Sigmoid colon (tissue), 7 donors: ENCODE measurements around the gene YTHDC1. TPM values are rescaled to one million over a fixed set of nuclear protein-coding genes. Genes with fewer than 3 reads are reported as not detected.
"Not testable (repeated sequence)": the region's sequence is repeated elsewhere in the genome, so short reads cannot be mapped to it uniquely, and the experiment has no call there.

ENCODE experiments used
- DNase-seq: peaks from one replicate; pipeline ENCODE4 v3.0.0-alpha.2; 2019
- H3K27ac ChIP-seq, 4 donors: fragments of 200-600 bp; sonication (generic); one replicate each; pipeline ENCODE4 v1.5.1; 2016 to 2019; ENCODE audit warnings: mild to moderate bottlenecking in 1 of 4
- H3K27me3 ChIP-seq, 3 donors: fragments of 200-600 bp; sonication (generic); one replicate each; pipeline ENCODE4 v1.5.1; 2019; ENCODE audit warnings: mild to moderate bottlenecking in 1 of 3
- H3K36me3 ChIP-seq, 4 donors: fragments of 200-600 bp; sonication (generic); one replicate each; pipeline ENCODE4 v1.5.1; 2016 to 2019
- H3K4me1 ChIP-seq, 4 donors: fragments of 200-600 bp; sonication (generic); one replicate each; pipeline ENCODE4 v1.5.1; 2017 to 2019
- H3K4me3 ChIP-seq, 4 donors: fragments of 200-600 bp; sonication (generic); one replicate each; pipeline ENCODE4 v1.5.1; 2017 to 2019; ENCODE audit warnings: mild to moderate bottlenecking in 2 of 4, moderate library complexity in 1 of 4
- H3K9me3 ChIP-seq, 4 donors: fragments of 200-600 bp in 3 of 4; sonication (generic) in 3 of 4; one replicate each; pipeline versions ENCODE4 v1.5.1 to v1.6.1; 2013 to 2019
- CTCF ChIP-seq, 4 experiments: fragments of 450-650 bp in 3 of 4; fragments of 200-600 bp in 1 of 4; IDR thresholded peaks; one replicate each; pipeline ENCODE4 v1.5.1; 2016 to 2019; ENCODE audit warnings: antibody characterized with exemption in 4 of 4, mild to moderate bottlenecking in 3 of 4, moderate library complexity in 2 of 4
- EP300 ChIP-seq, 4 donors: sonication (generic); formaldehyde crosslinking; IDR thresholded peaks; one replicate each; pipeline ENCODE4 v1.6.1; 2017; ENCODE audit warnings: antibody characterized with exemption in 4 of 4
- POLR2A ChIP-seq, 2 donors: fragments of 450-650 bp; IDR thresholded peaks; one replicate each; pipeline ENCODE4 v1.6.1; 2016; ENCODE audit warnings: antibody characterized with exemption in 2 of 2, mild to moderate bottlenecking in 2 of 2, moderate library complexity in 2 of 2
- POLR2AphosphoS5 ChIP-seq, 4 donors: sonication (generic); formaldehyde crosslinking; IDR thresholded peaks; one replicate each; pipeline ENCODE4 v1.6.1; 2017; ENCODE audit warnings: antibody characterized with exemption in 4 of 4
- WGBS, 2 donors: extraction: QIAGEN DNeasy Blood & Tissue Kit; methylation state at CpG; one replicate each; pipeline ENCODE4 v1.1.7; 2013; 5-methylcytosine and 5-hydroxymethylcytosine counted together
- intact Hi-C: fragments of 100-400 bp; cut with DNase I; formaldehyde crosslinking; loops from one replicate; pipeline ENCODE4 v1.15.1; 2023
- polyA plus RNA-seq, 3 donors: library from polyadenylated mRNA; stranded (reverse); fragments of 200-250 nt; gene quantifications; one replicate each; pipeline ENCODE4 v1.2.3, GENCODE V29; 2013
- total RNA-seq, 4 donors: library from RNA; depleted of rRNA; stranded (reverse); fragments of >200 nt; gene quantifications; one replicate each; pipeline ENCODE4 v1.1.0, GENCODE V29; 2016
- donor health status: healthy with polysubstance abuse.
- donor health status: Bipolar disorder and iron deficiency.
- donor health status: healthy.

Gene YTHDC1
- total and polyA plus RNA-seq, 7 donors: 30.0 to 66.4 (median 49.4) TPM

- DNase-seq: no peak
- Histone ChIP-seq H3K9me3 (no peaks in the 10 kb centered on the region), H3K27me3 (no peaks in the 10 kb centered on the region), H3K36me3 (no peaks in the 10 kb centered on the region), H3K4me3 (no peak overlapping the region), H3K4me1 (no peaks in the 10 kb centered on the region), H3K27ac (no peak overlapping the region)
- 53 to 58% methylated on average over 3 of the region's 3 CpGs for WGBS, 2 donors
- TF ChIP-seq EP300 (IDR thresholded peaks at IDR 0.05): no peak
- TF ChIP-seq CTCF (IDR thresholded peaks at IDR 0.05): no peak
- TF ChIP-seq POLR2AphosphoS5 (IDR thresholded peaks at IDR 0.05): no peak
- no peak for TF ChIP-seq POLR2A (IDR thresholded peaks at IDR 0.05)
- intact Hi-C loops: no loop called here
Observed at GRCh38 chr4:68287704-68288392, 62.0 kb downstream of the YTHDC1 start.

DNA sequence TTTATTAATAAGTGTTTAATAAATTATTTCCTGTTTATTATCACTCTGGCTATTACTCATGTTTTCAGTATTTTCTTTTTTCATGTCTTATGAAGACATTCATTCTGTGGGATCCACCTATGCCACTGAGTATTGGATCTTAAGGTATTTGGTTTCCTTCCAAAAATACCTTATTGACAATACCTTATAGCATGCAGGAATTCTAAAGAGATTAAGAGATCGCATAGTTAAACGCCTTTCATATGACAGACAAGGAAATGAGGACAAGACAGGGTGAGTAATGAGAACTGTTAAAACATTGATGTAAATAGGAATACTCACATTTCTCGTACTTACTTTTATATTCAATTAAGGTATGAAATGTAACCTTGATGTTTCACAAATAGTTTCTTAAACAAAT lies 66.2 kb downstream of the YTHDC1 start:
- TF ChIP-seq POLR2AphosphoS5 (IDR thresholded peaks at IDR 0.05) (no peak), POLR2A (IDR thresholded peaks at IDR 0.05) (no peak), EP300 (IDR thresholded peaks at IDR 0.05) (no peak), CTCF (IDR thresholded peaks at IDR 0.05) (no peak)
- intact Hi-C loops: no loop called here
- no peaks in the 10 kb centered on the region for H3K4me1 ChIP-seq
- H3K36me3 ChIP-seq: no peaks in the 10 kb centered on the region
- DNase-seq: no peak
- no peaks in the 10 kb centered on the region for H3K27me3 ChIP-seq
- 42 to 73% methylated on average over 3 of the region's 3 CpGs for WGBS, 2 donors
- no peak overlapping the region for H3K4me3 ChIP-seq
- H3K9me3 ChIP-seq: no peaks in the 10 kb centered on the region
- no peak overlapping the region for H3K27ac ChIP-seq

DNA sequence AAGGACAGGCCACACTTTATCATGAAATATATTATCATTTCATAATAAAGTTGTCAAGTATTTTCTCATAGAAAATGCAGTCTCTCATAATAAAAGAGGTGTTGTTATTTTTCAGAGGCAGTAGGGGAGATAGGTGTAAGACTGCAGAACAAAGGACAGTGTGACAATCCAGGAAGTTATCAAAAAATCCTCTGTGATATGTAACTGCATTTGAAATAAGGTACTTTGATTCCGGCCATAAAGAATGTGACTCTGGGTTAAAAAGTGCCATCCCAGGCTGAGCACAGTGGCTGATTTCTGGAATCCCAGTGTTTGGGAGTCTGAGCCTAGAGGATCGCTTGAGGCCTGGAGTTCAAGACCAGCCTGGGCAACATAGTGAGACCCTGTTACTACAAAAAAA lies 66.8 kb downstream of the YTHDC1 start:
- Histone ChIP-seq H3K4me3 (no peak overlapping the region), H3K27me3 (no peaks in the 10 kb centered on the region), H3K27ac (no peak overlapping the region), H3K9me3 (no peaks in the 10 kb centered on the region), H3K36me3 (no peaks in the 10 kb centered on the region), H3K4me1 (no peaks in the 10 kb centered on the region)
- DNase-seq: no peak
- intact Hi-C loops: no loop called here
- no peak for TF ChIP-seq POLR2AphosphoS5 (IDR thresholded peaks at IDR 0.05)
- no peak for TF ChIP-seq EP300 (IDR thresholded peaks at IDR 0.05)
- TF ChIP-seq CTCF (IDR thresholded peaks at IDR 0.05): no peak
- TF ChIP-seq POLR2A (IDR thresholded peaks at IDR 0.05): no peak
- 48 to 83% methylated on average over 2 of the region's 2 CpGs for WGBS, 2 donors

- not testable (repeated sequence) for H3K4me1 ChIP-seq, H3K36me3 ChIP-seq
- WGBS, 2 donors: 50 to 78% methylated on average over 10 of the region's 10 CpGs
Observed at GRCh38 chr4:68281796-68282740, 67.8 kb downstream of the YTHDC1 start.

GRCh38 chr4:68278029-68278428 lies 71.9 kb downstream of the YTHDC1 start:
- no peak overlapping the region for H3K4me3 ChIP-seq
- H3K36me3 ChIP-seq: no peaks in the 10 kb centered on the region
- TF ChIP-seq POLR2A (IDR thresholded peaks at IDR 0.05): no peak
- no peak for TF ChIP-seq CTCF (IDR thresholded peaks at IDR 0.05)
- H3K27me3 ChIP-seq: no peaks in the 10 kb centered on the region
- no peak for DNase-seq
- intact Hi-C loops: no loop called here
- H3K4me1 ChIP-seq: no peaks in the 10 kb centered on the region
- no peak overlapping the region for H3K27ac ChIP-seq
- WGBS, 2 donors: 77 to 79% methylated on average over 2 of the region's 2 CpGs
- no peaks in the 10 kb centered on the region for H3K9me3 ChIP-seq

More at GRCh38 chr4:68281796-68282740, 67.8 kb downstream of the YTHDC1 start:
- H3K9me3 ChIP-seq, H3K27ac ChIP-seq, H3K4me3 ChIP-seq, H3K27me3 ChIP-seq, DNase-seq, intact Hi-C loops: not testable (repeated sequence)
